HG03060 (cell line): Measurements from ENCODE around the gene ACAP3.
A peak's percentile ranks its signal among the peaks of the same experiment; 100 is the strongest.

Experiments
- ATAC-seq: cut with Tn5 transposase; IDR thresholded peaks from one replicate; pipeline ENCODE4 v1.9.1; 2021; ENCODE audit warnings: low read depth, moderate number of reproducible peaks; ENCODE audit not compliant: unreplicated experiment

The ACAP3 gene

GRCh38 chr1:1331068-1331965 lies 23.6 kb upstream of the ACAP3 start, which contains the start of gene TAS1R3:
Gene TAS1R3, plus strand, starts transcription at chr1:1331280. Its CDS starts 66 bp downstream, at chr1:1331346.
- ATAC-seq = no peak

GRCh38 chr1:1330366-1331067 lies 22.8 kb upstream of the ACAP3 start:
- no peak for ATAC-seq

GRCh38 chr1:1329304-1330210 lies 21.8 kb upstream of the ACAP3 start:
- no peak for ATAC-seq

GRCh38 chr1:1328254-1328653 lies 20.5 kb upstream of the ACAP3 start:
- ATAC-seq = no peak

- ATAC-seq = no peak
Measured at GRCh38 chr1:1327291-1327690, 19.6 kb upstream of the ACAP3 start.

- ATAC-seq = no peak
Measured at GRCh38 chr1:1326075-1326605, 18.4 kb upstream of the ACAP3 start.

GRCh38 chr1:1325288-1326074 lies 17.8 kb upstream of the ACAP3 start:
- ATAC-seq = no peak

GRCh38 chr1:1324524-1325287 lies 17.0 kb upstream of the ACAP3 start, which contains the start of the genes CPTP and INTS11:
Gene CPTP, plus strand, starts transcription at chr1:1324802. Its CDS starts 2,109 bp downstream, at chr1:1326911.
Gene INTS11, minus strand, starts transcription at chr1:1324660. Its CDS starts 52 bp downstream, at chr1:1324608.
- peak; percentile 49 for ATAC-seq

GRCh38 chr1:1324084-1324523 lies 16.4 kb upstream of the ACAP3 start:
- peak; percentile 14 for ATAC-seq

GRCh38 chr1:1322952-1323351 lies 15.2 kb upstream of the ACAP3 start:
- no peak for ATAC-seq

- no peak for ATAC-seq
Measured at GRCh38 chr1:1322418-1322817, 14.7 kb upstream of the ACAP3 start.

GRCh38 chr1:1321477-1321876 lies 13.7 kb upstream of the ACAP3 start:
- no peak for ATAC-seq

GRCh38 chr1:1320666-1321448 lies 13.1 kb upstream of the ACAP3 start:
- no peak for ATAC-seq

GRCh38 chr1:1319646-1319941 lies 11.9 kb upstream of the ACAP3 start:
- ATAC-seq = no peak

GRCh38 chr1:1318777-1319645 lies 11.3 kb upstream of the ACAP3 start:
- no peak for ATAC-seq

GRCh38 chr1:1318131-1318652 lies 10.5 kb upstream of the ACAP3 start:
- ATAC-seq = no peak

GRCh38 chr1:1317420-1317819 lies 9.7 kb upstream of the ACAP3 start:
- ATAC-seq = no peak
